Raji (cell line): Measurements from ENCODE around the gene TMIGD2.

Experiments
- POLR2A ChIP-seq: IDR thresholded peaks from 2 replicates; pipeline ENCODE4 v1.6.1; 2011; ENCODE audit warnings: low read depth, low read length, control low read depth; ENCODE audit not compliant: insufficient read depth

Gene TMIGD2

DNA sequence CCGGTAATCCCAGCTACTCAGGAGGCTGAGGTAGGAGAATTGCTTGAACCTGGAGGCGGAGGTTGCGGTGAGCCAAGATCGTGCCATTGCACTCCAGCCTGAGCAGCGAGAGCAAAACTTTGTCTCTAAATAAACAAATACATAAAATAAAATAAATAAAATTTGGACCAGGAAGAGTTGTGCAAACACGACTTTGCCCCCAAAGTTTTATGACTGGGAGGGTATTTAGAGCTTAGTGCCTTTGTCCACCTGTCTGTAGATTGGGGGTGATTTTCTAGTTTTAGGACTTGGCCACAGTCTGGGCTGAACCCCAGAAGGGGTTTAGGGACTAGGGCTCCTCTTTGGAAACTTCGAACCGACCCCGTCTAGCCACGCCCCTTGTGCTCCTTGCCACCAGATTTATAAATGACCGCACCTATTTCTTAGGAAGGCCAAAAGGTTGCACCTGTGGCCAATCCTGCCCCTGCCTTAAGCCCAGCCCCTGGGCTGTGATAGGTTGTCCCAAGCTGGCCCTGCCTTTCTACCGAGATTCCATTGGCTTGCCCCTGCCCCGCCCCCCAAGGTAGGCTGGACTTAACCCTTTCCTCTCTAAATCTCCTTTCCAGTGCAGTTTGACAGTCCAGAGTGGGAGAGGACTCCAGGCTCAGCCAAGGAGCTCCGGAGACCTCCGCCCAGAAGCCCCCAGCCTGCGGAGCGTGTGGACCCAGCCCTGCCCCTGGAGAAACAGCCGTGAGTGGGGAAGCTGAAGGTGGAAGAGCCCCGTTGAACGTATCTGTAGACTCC, 17.8 kb downstream of the TMIGD2 start:
- TF ChIP-seq POLR2A, result no peak

DNA sequence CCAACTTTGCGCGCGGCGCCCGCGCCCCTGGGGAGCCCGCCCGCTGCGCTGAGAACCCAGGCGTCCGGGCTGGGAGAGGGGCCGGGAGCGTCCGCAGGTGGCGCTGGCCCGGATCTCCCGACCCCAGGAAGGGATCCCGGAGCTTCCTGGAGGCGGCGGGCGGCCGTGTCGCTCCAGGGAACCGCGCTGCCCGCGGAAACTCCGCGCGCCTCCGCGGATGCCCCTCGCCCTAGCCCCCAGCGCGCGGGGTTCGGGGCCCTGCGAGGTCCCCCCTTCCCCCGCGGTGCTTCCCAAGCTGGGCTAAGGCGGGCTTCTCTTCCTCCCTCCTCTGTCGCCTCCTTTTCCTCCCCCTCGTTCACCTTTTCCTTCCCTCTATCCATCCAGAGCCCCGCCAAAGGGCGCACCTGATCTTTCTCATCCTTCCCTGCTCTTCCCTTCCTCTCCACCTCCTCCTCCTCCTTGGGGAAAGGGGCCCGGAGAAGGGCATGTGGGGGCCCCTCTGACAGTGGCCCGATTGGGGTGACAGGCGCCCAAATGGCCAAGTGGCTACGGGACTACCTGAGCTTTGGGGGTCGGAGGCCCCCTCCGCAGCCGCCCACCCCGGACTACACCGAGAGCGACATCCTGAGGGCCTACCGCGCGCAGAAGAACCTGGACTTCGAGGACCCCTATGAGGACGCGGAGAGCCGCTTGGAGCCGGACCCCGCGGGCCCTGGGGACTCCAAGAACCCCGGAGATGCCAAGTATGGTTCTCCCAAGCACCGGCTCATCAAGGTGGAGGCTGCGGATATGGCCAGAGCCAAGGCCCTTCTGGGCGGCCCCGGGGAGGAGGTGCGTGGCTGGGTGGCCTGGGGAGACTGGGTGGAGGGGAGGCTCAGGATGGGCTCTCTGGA, 22.4 kb downstream of the TMIGD2 start:
- TF ChIP-seq POLR2A, result no peak

DNA sequence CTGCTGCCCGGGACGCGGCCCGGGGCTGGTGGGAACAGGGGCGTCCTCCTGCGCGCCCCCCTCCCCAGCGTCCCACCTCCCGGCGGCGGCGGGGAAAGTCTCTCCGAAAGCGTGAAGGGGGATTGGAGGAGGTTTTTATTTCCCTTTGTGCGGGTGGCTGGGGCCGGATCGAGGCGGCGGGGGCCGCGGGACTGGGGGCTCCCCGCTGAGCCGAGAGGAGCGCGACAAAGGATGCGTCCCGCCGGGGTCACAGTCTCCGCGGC, 23.0 kb downstream of the TMIGD2 start:
- TF ChIP-seq POLR2A, result no peak

DNA sequence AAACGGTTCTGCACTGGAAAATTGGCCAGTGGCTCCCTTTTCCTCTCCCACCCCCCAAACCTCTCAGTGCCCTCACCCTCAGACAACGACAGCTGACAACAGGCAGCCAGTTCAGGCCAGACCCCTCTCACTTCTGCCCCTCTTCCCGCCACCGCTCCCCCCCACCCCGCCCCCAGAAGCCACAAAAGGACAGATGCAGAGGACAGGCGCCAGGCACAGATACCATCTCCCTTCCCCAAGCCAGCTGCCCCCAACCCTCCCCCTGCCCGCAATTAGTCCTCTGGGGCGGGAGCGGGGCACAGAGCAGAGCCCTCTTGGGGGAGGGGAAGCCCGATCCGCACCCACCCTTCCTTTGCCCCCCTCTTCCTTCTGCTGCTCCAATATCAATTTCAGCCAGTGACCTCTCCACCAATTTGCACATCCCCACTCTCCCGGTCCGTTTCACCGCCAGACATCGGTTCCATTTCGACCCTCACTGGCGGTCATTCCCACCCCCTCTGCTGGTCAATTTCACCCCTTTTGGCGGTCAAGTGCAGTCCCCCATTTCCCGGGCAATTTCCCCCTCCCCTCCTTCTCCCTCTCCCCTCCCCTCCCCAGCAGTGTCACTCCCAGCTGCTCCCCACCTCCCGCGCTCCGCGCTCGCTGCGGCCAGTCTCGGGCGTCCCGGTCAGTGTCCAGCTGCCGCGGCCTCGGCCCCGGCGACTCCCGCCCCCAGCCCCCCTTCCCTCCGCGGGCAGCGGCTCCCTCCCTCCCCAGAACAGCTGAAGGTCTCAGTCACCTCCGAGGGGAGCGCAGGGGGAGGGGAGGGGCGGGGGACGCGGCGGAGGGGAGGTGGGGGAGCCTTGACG, 23.5 kb downstream of the TMIGD2 start, which contains the start of gene SHD:
Gene SHD (plus strand): TSS at position 848 of the 848 bp plus-strand sequence. CDS start 798 bp downstream, outside the sequence.
- TF ChIP-seq POLR2A, result no peak

DNA sequence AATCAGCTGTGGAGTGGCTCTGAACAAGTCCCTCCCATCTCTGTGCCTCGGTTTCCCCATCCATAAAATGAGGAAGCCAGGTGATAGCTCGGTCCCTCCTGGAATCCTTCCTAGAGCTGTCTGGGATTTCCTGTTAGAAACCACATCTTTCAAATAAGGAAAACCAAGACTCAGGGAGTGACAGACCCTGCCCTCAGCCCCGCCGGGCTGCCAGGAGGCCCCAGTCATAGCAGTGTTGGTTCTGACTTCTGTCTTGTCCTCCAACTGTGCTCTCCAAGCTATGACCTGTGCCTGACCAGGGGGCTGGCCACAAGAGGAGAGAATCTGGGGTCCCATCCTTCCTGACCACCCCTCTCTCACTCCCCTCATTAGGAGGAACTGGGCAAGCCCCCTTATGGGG, 24.2 kb downstream of the TMIGD2 start:
- no peak for TF ChIP-seq POLR2A

DNA sequence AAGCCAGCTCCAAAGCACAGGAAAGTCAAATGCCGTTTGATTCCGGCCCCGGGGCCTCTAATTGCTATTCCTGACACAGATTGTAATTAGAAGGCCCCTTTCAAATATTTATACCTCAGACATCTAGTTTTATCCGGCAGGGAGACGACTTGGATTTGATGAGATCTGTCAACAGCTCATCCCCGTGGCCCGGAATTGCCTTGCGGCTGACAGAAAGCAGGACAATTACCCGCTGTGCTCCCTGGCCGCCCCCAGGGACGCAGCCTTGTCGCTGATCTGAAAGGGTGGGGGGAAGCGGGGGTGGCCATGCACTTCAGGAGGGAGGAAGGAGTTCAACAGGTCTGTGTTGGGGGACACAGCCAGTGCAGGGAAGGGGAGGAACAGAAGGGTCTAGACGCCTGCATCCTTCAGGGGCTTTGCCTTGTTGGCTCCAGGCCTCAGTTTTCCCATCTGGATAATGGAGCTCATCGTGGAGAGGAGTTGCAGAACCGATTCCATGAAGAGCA, 24.9 kb downstream of the TMIGD2 start:
- TF ChIP-seq POLR2A, result no peak

DNA sequence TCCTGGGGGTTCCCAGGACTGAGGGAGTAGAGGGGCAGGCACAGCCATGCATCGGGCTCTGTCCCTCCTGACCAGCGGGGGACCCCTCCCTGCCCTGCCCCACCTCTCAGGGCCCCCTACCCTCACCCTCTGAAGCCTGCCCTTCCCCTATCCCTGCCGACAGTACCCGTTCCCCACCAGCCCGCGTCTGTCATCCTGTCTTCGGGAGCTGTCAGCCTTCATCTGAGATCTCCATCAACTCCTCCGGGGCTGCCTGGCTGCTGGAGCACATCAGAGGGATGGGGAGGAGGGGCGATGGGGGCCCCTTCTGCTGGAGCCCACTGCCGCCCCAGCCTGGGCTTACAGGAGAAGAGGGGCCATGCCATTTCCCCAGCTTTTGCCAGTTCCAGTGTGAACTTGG, 29.3 kb downstream of the TMIGD2 start:
- no peak for TF ChIP-seq POLR2A

DNA sequence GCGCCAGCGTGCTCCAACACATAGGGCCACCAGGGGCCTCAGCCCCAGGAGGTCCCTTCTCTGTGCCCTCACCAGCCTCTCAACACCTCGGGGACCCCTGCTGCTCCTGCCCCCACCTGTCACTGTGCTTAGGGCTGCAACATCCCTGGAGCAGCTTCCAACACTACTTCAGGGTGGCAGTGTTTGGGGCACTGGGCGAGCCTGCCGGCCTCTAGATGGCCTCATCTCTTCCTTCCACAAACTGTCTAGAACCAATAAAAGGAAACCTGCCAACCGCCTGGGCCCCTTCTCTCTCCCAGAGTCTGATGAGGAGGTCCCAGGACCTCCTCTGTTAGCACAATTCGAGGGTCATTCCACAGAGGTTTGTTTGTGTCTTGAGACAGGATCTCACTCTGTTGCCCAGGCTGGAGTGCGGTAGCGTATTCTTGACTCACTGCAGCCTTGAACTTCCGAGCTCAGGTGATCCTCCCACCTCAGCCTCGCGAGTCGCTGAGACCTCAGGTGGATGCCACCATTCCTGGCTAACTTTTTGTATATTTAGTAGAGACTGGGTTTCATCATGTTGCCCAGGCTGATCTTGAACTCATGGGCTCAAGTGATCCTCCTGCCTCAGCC, 33.3 kb downstream of the TMIGD2 start:
- TF ChIP-seq POLR2A, result no peak

DNA sequence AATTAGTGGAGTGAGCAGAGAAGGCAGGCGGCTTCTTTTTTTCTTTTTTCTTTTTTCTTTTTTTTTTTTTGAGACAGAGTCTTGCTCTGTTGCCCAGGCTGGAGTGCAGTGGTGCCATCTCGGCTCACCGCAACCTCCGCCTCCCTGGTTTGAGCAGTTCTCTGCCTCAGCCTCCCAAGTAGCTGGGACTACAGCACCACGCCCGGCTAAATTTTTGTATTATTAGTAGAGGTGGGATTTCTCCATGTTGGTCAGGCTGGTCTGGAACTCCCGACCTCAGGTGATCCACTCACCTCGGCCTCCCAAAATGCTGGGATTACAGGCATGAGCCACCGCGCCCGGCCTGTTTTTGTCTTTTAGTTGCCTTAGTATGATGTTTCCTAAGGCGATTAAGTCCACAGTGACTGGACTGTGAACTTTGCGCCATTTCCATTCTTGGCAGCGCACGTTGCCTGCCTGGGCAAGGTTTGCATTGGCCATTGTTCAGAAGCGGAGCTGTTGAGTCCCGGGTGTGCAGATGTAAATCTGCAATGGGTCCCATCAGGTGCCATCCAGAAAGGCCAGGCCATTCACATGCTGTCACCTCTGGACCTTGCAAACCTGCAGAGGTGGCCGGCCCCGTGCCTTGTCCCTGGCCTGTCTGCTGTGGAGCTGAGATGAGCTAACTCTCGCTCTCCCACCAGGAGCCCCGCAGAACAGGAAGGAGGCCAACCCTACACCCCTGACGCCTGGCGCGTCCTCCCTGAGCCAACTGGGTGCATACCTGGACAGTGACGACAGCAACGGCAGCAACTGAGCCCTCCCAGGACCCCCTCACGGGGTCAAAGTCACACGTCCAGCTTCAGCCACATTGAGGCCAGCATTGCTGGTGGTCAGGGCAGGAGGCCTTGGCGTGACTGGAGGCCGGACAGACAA, 34.0 kb downstream of the TMIGD2 start:
- TF ChIP-seq POLR2A, result no peak

DNA sequence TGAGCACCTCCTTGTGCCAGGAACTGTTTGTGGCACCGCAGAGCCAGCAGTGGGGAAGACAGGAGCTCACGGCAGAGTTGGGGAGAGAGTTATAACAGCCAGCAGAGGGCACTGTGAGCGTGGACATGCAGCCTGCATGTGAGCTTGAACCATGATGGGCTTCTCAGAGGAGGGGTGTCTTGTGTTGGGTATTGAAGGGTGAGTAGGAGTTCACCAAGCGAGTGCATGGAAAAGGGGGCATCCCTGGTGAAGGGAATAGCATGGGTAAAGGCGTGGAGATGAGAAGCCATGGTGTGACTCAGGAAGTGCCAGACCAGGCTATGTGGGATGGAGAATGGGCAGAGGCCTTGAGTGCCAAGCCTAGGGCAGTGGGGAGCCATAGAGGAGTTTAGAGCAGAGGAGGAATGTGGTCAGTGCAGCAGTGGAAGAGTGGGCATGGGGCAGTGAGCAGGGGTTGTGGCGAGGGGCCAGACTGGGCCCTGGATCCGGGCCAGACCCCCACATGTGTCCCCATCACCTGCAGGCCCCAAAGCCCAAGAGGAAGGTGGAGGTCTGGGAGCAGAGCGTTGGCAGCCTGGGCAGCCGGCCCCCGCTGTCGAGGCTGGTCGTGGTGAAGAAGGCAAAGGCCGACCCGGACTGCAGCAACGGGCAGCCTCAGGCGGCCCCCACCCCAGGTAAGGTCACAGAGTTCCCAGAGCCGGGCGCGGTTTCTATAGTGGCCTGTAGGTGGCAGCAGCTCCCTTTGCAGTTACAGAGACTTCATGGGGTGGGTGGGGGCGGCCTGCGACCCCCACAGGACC, 34.9 kb downstream of the TMIGD2 start:
- TF ChIP-seq POLR2A, result no peak

DNA sequence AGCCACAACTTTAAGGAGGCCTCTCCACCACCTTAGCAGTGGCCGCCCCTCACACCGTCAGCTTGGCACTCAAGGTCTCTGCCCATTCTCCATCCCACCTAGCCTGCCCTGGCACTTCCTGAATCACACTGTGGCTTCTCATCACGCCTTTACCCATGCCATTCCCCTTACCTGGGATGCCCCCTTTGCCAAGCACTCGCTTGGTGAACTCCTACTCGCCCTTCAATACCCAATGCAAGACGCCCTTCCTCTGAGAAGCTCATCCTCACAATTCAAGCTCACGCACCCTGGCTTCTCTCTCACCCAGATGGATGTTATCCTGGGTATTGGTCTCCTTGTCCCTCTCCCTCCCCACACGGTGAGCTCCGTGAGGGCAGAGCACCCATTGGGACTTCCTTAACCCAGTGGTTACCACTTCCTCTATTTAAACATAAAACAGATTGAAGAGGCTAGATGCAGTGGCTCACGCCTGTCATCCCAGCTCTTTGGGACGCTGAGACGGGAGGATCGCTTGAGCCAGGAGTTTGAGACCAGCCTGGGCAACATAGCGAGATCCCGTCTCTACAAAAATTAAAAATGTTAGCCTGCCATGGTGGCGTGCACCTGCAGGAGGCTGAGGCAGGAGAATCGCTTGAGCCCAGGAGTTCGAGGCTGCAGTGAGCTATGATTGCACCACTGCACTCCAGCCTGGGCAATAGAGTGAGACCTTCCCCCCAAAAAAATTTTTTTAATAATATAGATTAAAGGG, 35.8 kb downstream of the TMIGD2 start:
- no peak for TF ChIP-seq POLR2A

DNA sequence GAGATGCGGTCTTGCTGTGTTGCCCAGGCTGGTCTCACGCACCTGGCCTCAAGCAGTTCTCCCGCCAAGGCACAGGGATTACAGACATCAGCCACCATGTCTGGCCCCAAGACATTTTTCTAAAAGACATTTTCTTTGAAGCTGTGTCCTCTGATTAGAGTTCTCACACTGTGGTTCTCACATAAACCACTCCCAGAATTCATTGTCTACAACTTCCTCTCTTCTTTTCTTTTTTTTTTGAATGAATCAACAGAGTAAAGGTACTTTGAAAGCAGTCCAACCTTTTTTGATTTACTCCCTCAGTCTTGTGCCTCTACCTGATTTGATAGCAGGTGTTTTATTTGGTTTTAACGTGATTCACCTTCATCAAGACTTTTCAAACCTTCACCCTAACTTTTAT, 37.4 kb downstream of the TMIGD2 start:
- TF ChIP-seq POLR2A, result no peak

DNA sequence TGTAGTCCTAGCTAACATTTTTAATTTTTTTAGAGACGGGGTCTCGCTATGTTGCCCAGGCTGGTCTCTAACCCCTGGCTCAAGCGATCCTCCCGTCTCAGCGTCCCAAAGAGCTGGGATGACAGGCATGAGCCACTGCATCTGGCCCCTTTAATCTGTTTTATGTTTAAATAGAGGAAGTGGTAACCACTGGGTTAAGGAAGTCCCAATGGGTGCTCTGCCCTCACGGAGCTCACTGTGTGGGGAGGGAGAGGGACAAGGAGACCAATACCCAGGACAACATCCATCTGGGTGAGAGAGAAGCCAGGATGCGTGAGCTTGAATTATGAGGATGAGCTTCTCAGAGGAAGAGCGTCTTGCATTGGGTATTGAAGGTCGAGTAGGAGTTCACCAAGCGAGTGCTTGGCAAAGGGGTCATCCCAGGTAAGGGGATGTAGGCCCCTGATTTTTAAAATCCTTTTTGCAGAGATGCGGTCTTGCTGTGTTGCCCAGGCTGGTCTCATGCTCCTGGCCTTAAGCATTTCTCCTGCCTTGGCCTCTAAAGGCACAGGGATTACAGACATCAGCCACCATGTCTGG, 41.5 kb downstream of the TMIGD2 start:
- no peak for TF ChIP-seq POLR2A
